Measurements from ENCODE around the gene GRAMD1B.
"Not testable (repeated sequence)": the region's sequence is repeated elsewhere in the genome, so short reads cannot be mapped to it uniquely, and the experiment has no call there.

Gene GRAMD1B

DNA sequence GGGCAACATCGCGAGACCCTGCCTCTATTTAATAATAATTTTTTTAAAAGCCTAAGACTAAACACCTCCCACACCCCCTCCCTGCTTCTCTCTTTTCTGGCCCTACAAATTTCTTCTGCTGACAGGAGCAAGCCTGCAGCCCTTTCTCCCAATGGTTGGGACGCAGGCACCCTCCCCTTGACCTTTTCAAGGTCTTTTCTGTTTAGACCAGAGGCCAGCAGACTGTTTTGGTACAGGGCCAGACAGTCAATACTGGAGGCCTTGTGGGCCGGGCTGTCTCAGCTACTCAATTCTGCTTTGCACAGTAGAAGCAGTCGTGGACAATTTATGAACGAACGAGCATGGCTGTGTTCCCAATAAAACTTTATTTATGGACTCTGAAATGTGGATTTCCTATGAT lies 132.1 kb downstream of the GRAMD1B start:
- no peak for DNase-seq (ENCODE audit: low read depth in 2 of 2, low spot score in 1 of 2)

DNA sequence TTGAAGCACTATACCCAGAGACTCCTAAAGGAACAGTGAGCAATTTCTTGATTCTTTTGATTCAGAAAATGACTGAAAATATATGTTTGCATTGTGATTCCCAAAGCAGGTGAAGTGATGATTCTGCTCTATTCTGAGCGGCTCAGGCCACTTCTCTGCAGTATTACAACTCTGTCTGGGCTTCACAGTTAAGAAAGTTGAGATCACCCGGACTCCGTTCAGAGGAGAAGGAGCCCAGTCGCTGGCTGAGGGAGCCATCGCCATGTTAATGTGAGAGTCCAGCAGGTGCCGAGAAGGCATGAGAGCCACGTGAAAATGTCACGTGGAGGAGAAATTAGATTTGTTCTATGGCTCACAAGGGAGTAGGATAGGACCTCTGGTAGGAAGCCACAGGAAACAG lies 132.8 kb downstream of the GRAMD1B start:
- DNase-seq (ENCODE audit: low read depth in 2 of 2, low spot score in 1 of 2), result no peak

DNA sequence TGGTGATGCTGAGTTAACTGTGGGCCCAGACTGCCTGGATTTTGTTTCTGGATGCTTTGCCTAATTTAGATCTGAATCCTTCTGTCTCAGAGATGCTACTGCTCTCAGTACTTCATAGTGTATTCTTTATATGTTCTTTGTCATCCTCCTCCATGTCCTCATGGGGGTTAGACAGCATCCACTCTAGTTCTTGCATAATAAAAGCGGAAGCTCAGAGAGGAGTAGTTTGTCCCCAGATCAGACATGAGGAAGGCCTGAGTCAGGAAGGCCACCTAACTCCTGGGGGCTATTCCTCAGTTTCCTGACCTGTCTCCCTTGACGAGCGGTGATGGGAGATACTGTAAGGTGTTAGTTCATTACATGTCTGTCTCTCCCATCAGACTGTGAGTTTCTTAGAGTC lies 134.2 kb downstream of the GRAMD1B start:
- no peak for DNase-seq (ENCODE audit: low read depth in 2 of 2, low spot score in 1 of 2)

DNA sequence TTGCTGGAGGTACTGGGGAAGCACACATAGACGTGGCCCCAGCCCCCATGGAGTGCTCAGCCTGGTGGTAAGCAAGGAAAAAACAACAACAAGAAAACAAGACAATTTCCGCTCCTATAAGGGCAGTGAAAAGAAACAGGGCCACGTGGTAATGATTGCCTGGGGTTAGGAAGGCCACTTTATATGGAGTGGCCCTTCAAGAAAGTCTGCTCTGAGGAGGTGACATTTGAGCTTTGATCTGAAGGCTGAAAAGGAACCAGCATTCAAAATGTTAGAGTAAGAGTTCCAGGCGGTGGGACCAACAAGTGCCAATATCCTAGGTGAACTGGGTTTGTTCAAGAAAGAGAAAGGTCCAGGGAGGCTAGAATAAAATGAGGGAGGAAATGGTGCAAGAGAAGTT lies 136.8 kb downstream of the GRAMD1B start:
- DNase-seq (ENCODE audit: low read depth in 2 of 2, low spot score in 1 of 2), result no peak

DNA sequence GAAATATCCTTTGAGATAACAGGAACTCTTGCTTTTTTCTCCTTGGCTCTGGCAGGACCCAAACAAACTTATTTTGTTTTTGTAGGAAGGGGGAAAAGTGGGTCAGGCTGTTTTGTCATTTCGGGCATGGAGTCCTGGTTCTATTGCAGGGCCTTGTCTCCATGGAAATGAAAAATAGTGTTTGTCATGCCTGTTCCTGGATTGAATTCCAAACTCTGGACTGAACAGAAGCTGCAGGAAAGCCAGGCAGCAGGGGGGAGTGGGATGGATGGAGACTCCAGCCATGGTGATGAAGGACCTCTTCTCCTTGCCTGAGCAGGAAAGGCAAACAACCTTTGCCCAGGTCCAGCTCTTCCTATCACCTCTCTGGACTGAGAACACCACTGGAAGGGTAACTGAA lies 137.4 kb downstream of the GRAMD1B start:
- no peak for DNase-seq (ENCODE audit: low read depth in 2 of 2, low spot score in 1 of 2)

DNA sequence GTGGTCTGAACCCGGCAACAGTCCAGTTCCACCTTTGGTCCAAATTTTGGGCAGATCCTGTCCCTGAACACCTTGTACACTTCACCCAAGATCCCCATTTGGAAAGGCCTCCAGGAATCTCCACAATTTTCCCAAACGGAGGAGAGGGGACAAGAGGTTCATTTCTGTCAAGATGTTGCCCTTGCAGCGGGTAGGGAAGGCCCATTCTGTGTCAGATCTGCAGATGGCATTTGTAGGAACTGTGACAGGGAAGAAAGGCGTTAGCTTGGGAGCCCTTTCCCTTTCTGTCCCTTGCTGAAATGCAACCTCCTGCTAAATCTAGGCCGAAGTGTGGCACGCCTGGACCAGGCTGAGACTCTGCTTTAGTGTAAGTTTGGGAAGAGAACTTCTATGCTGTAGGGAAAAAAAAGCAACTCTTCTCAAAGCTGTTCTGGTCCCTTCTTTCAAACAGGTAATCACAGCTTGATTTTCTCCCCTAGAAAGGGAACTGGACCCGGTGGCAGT lies 138.3 kb downstream of the GRAMD1B start:
- DNase-seq (ENCODE audit: low read depth in 2 of 2, low spot score in 1 of 2), result no peak

DNA sequence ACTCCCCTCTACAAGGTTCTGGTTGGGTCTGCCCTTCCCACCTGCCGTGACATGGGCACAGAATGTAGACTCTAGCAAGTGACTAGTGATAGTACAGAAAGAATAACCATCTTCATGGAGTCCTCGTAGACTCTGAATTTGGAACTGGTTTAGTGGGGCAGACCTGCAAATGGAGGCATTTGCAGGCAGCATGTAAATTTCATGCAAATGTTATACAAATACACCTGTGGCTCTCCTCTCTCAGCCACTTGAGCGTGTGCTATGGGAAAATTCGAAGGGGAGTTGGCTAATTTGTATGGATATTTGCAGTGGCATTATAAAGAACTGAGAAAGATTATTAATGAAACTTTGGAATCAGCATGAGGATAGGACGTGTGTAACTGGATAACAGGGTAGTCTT lies 139.3 kb downstream of the GRAMD1B start:
- DNase-seq (ENCODE audit: low read depth in 2 of 2, low spot score in 1 of 2), result no peak

DNA sequence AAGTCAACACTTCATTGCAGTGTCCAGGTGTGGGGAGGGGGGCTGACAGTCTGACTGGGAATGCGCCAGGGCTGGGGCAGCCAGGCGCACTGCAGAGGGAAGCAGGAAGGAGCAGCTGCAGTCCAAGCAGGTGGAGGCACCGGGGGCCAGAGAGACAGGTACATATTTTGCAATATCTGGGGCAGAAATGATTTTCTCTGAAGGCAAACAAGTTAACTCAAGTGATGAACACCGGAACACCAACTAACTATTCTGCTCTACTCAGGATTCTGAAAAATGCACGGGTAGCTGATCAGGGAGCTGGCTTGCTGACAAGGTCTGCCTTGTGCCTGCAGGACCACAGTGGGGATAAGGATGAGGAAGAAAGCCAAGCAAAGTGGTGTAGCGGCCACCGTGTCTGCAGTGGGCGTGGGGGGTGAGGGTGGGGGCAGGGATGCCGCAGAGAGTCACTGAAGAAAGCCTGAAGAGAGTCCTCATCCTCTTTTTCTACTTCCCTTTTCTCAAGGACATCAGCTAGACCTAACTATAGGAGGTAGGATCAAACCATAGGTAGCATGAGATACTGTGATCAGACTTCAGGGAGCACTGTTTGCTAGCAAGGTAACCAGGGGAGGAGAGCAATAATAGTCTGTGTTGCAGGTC lies 141.0 kb downstream of the GRAMD1B start:
- DNase-seq (ENCODE audit: low read depth in 2 of 2, low spot score in 1 of 2), result no peak

DNA sequence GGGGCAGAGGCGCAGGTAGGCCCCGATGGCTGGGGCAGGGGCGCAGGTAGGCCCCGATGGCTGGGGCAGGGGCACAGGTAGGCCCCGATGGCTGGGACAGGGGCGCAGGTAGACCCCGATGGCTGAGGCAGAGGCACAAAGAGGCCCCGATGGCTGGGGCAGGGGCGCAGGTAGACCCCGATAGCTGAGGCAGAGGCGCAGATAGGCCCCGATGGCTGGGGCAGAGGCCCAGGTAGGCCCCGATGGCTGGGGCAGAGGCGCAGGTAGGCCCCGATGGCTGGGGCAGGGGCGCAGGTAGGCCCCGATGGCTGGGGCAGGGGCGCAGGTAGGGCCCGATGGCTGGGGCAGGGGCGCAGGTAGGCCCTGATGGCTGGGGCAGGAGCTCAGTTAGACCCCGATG lies 142.7 kb downstream of the GRAMD1B start:
- not testable (repeated sequence) for DNase-seq (ENCODE audit: low read depth in 2 of 2, low spot score in 1 of 2)

DNA sequence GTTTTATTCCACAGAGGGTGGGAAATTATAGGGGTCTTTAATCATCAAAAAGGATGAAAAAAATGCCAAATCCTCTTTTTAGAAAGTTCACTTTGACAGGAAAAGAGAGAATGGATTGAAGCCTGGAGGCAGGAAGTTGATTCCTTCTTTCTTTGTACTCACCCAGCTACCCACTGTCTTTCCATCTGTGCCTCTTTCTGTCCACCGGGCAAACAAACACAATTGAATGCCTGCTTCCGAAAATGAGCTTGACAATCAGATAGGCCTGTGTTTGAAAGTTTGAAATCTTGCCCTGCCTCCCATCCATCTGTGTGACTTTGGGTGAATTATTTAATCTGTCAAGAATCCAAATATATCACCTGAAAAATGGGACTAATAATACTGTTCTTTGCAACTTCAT lies 143.2 kb downstream of the GRAMD1B start:
- DNase-seq (ENCODE audit: low read depth in 2 of 2, low spot score in 1 of 2), result no peak

DNA sequence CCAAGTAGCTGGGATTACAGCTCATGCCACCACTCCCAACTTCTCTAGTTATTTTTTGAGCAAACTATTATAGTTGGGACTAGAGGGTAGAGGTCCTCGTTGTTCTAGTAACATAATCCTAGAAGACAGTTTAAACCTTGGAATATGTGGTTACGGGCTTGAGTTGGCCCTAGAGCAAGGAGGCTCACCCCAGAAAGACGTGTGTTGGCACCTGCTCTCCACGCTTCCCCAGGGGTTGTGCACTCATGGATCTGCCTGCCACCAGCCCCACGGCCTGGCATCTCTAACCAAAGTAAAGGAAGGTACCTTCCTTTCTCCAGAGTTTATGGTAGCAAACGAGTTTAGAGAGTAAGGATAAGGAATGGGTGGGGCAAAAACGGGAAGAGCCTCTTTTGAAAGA lies 145.4 kb downstream of the GRAMD1B start:
- DNase-seq (ENCODE audit: low read depth in 2 of 2, low spot score in 1 of 2), result no peak

DNA sequence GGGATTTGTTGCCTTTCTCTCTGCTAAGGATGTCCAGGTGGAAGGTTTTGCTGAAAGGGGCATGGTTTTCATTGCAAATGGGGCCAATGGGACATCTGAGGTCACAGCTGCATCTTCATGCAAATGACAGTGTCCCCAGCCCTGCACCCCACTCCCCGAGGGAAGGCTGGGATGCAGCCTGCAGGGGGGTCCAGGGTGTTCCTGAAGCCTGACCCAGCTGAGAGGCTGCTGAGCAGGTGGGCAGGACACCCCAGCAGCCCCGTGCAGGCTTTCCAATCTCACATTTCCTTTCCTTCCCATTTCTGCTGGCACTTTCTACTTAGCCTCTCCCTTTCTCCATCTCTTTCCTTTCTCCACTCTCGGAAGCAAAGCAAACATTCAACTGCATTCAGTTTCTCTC lies 146.0 kb downstream of the GRAMD1B start:
- DNase-seq (ENCODE audit: low read depth in 2 of 2, low spot score in 1 of 2), result no peak

DNA sequence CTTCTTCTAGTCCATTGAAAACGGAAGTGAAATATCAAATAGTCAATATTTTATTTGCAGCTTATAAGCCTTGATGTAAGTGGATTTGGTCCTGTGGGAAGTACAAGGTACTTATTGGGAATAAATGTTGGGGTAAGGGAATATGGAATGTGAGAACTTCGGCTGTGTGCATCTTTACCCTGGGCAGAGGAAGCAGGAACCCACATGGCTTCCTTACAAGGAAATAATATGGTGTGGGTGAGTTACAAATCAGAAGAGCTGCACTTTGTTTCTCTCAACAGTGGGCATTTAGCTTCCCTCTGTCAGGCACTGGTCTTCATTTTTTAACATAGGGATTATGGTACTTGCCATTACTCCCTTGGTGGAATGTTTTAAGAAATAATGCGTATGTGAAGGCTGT lies 146.4 kb downstream of the GRAMD1B start:
- DNase-seq (ENCODE audit: low read depth in 2 of 2, low spot score in 1 of 2), result no peak

DNA sequence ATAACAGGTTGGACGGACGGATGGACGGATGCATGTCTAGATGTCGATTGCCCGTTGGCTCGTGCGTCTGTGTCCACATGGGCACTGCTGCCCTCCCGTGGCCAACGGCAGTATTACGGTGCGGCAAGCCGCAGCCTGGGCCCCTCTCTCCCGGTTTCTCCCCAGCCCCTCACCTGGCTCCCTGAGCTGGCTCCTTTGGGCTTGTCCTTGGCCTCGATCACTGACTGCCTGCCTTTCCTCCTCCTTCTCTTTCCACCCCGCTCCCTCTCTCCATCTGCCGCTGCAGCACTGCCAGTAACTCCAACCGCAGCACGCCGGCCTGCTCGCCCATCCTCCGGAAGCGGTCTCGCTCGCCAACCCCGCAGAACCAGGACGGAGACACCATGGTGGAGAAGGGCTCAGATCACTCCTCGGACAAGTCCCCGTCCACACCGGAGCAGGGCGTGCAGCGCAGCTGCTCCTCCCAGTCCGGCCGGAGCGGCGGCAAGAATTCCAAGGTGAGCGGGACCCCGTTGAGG lies 147.1 kb downstream of the GRAMD1B start:
- peak; percentile 10 for DNase-seq (ENCODE audit: low read depth in 2 of 2, low spot score in 1 of 2)

DNA sequence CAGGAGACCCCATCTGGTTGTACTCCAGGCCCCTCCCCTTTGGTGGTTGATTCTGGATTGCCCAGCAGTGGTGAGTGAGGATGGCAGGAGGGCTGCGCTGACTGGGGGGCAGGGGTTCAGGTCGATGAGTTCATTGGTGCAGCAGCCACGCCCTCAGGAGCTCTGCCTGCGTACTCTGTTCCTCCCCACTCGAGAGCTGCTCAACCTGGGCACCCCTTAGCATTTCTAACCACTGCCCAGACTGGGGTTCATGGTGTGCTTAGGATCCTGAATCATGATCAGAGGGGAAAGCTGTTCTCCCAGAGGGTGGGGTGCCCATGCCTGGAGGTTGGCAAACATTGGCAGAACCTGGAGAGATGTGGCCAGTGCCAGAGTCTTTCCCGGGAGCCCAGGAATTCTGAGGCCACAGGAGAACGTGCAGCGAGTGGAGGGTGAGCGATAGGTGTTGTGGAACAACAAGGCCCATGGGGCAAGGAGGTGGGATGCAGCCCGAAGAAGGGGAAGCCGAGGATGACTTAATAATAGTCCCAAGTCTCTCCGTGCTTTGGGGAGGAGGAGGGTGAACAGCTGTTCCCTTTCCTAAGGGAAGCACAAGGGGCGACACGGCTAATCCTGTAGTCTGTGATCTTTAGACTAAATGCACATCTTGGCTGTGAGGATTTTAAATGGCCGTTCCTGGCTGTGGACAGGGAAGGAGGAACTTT lies 148.9 kb downstream of the GRAMD1B start:
- DNase-seq (ENCODE audit: low read depth in 2 of 2, low spot score in 1 of 2), result no peak

DNA sequence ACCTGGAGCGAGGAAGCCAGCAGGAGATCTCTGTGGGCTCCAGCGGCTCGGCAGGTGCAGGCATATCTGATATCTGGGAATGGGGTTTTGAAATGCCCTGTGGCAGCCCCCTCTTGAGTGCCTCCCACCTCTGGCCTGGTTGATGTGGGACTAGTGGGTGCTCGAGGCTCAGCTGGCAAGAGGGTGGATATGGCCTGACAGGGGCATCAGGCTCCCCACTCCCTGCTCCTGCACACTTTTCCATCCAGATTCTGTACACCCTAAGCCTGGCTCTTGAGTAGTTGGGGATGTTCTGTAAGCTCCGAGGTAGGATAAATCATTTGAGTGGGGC lies 149.4 kb downstream of the GRAMD1B start:
- no peak for DNase-seq (ENCODE audit: low read depth in 2 of 2, low spot score in 1 of 2)

DNA sequence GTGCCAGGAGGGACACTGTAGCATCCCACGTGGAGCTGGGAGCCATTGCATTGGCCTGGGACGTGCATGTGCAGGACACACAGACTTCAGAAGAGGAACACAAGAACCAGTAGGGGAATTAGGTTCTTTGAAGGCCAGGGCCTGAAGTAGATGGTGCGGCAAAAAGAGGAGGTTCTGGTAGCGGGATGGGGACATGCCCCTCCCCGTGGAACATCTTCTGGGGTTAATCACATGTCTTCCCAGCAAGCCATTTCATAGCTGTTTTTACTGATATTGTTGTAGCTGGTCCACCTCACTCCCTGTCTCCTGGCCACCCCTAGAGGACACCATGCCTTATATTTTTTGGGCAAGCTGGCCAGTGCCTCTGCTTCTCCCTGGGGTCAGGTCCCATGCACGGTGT lies 150.1 kb downstream of the GRAMD1B start:
- DNase-seq (ENCODE audit: low read depth in 2 of 2, low spot score in 1 of 2), result no peak

DNA sequence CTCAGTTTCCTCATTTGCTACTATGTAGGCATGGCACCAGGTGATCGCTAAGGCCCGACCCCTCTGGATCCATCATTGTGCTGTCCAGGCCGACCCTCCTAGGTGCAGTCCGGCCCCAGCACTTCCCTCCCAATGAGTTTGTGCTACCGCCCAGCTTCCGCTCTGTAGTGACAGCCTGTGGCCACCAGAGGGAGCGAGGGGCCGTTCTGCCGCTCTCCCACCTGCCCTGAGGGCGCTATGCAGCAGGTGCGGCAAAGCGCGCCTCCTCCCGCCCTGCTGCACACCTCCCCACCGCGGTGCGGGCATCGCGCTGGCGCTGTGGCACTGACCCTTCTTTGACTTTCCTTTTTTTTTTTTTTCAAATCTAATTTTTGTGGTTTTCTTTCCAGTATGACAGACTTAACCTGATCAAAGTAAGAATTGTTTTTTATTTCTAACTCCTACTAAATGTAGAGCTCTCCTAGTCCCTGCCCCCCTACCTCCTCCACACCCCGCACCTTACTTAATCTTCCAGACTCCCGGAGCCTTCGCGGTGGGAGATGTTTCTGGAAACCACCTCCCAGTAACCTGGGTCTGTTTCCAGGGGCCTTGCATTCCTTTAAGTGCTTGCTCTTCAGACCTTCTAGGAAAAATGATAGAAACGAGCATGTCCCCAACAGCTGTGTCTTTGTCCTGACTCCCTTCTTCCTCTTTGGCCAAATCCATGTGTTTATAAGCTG lies 150.6 kb downstream of the GRAMD1B start:
- DNase-seq (ENCODE audit: low read depth in 2 of 2, low spot score in 1 of 2), result peak; percentile 29 to 34

DNA sequence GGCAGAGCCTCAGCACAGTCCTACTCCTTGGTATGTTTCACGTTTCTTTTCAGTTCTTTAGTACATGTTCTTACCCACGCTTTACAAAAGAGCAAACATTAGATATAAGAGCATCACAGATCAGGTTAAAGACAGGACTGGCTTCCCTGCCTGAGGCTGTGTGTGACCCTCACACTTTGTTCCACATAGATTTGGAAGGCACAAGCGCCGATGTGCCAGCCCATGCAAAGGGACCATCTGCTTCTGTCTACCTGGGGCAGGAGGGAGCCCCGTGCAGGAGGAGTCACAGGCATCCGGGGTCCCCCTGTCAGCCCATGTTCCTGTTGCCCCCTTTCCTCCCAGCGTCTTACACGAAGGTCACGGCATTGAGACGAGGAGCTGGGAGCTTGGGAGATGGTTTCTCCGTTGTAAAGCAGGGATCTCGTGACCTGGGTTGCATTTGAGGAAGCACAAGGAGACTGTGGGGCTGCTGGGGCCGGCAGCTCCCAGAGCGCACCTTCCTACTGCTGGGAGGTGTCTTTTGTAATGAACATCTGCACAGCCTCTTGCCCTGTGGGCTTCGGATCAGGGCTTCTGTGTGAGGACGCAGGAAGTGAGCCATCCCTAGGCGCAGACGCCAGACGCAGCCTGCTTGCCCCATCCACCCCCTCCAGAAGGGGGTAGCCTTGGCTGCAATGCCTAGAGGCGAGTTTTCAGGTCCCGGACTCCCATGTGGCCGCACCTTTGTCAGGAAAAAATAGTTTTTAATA lies 151.8 kb downstream of the GRAMD1B start:
- DNase-seq (ENCODE audit: low read depth in 2 of 2, low spot score in 1 of 2), result no peak

DNA sequence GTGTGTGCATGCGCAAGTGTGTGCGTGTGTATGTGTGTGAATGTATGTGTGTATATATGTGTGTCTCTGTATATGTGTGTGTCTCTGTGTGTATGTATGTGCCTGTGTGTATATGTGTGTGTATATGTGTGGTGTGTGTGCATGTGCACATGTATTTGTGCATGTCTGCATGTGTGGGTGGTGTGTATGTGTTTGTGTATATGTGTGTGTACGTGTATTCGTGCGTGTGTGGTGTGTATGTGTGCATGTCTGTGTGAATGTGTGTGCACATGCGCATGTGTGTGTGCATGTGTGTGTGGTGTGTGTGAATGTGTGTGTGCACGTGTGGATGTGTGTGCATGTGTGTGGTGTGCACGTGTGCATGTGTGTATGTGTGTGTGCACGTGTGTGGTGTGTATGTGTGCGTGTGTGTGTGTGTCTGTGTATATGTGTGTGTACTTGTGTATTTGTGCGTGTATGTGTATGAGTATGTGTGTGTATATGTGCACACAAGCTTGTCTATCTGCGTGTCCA lies 153.0 kb downstream of the GRAMD1B start:
- DNase-seq (ENCODE audit: low read depth in 2 of 2, low spot score in 1 of 2), result no peak

DNA sequence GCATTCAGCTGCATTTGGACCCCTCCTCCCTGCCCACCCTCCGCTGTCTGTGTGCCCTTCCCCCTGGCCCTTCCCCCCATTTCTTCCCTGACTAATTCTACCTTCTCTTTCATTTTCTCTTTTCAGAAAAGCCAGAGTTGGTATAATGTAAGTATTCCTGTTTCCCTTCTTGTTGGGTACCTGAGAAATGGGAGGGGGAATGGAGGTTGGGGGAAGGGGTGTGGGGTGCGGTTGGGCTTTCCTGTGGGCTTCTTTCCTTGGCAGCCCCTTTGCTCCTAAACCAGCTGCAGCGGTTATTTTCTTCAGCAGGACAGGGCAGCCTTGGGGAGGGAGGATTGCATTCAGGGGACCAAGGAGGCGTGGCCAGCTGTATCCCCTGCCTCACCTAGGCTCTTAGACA lies 154.1 kb downstream of the GRAMD1B start:
- DNase-seq (ENCODE audit: low read depth in 2 of 2, low spot score in 1 of 2), result no peak
